ENCODE data around the gene YTHDF2. TPM values are rescaled to one million over a fixed set of nuclear protein-coding genes. Genes with fewer than 3 reads are reported as not detected.
"Not testable (repeated sequence)": the region's sequence is repeated elsewhere in the genome, so short reads cannot be mapped to it uniquely, and the experiment has no call there.

YTHDF2 gene
- polyA plus RNA-seq, 1 of the 3 experiments (the other 2 are of a cell fraction) = 45.2 TPM

GRCh38 chr1:28792644-28793121 lies 55.9 kb downstream of the YTHDF2 start:
- Histone ChIP-seq H3K27ac (ENCODE audit: low read depth in 2 of 2, low read length in 1 of 2) (no peak overlapping the region), H2AFZ (ENCODE audit: low read depth) (no peak overlapping the region), H3K4me3 (ENCODE audit: low read depth in 2 of 2, low read length in 1 of 2) (no peak overlapping the region), H3K9me2 (no peaks in the 10 kb centered on the region), H3K4me1 (ENCODE audit: control insufficient read depth in 1 of 2, insufficient read depth in 2 of 2, low read depth in 1 of 2, low read length in 1 of 2) (no peaks in the 10 kb centered on the region; a peak in 1 of 4 replicates), H3K79me2 (ENCODE audit: insufficient read depth) (no peaks in the 10 kb centered on the region), H4K20me1 (ENCODE audit: insufficient read depth) (no peaks in the 10 kb centered on the region), H3K27me3 (ENCODE audit: insufficient read depth) (no peaks in the 10 kb centered on the region; the same call in 1 of the 2 replicates), H3K4me2 (no peak overlapping the region), H3K36me3 (replicated peaks in 1 of 2; ENCODE audit: control insufficient read depth in 1 of 2, insufficient read depth in 2 of 2, low read length in 1 of 2) (no peaks in the 10 kb centered on the region), H3K9ac (no peak overlapping the region), H3K9me3 (no peaks in the 10 kb centered on the region), H3F3A (replicated peaks; ENCODE audit: insufficient read depth) (no peaks in the 10 kb centered on the region)
- 55% methylated on average over 1 of the region's 1 CpG for WGBS (ENCODE audit: low lambda C conversion rate)
- ChIA-PET POLR2A (no interaction called here), CTCF (interaction anchor here (0.6 to 39.4 kb wide), 10 partner anchors 8 to 455 kb away, joined by 3 to 894 read pairs (median 4); no protein-coding TSS in a partner anchor)
- DNase-seq = no peak
- TF ChIP-seq, protein P1, sequence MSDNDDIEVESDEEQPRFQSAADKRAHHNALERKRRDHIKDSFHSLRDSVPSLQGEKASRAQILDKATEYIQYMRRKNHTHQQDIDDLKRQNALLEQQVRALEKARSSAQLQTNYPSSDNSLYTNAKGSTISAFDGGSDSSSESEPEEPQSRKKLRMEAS (IDR thresholded peaks at IDR 0.05; ENCODE audit: low read depth) = no peak
- peak; percentile 42 for TF ChIP-seq CTCF (IDR thresholded peaks at IDR 0.05)
- no peak for TF ChIP-seq NFIC (IDR thresholded peaks at IDR 0.05; ENCODE audit: borderline replicate concordance)
- no peak for TF ChIP-seq GABPA (IDR thresholded peaks at IDR 0.05; ENCODE audit: low read depth)
- no peak for TF ChIP-seq YY1 (IDR thresholded peaks at IDR 0.05; ENCODE audit: low read depth)
- no peak for TF ChIP-seq REST (IDR thresholded peaks at IDR 0.05; ENCODE audit: low read depth, low read length)
- TF ChIP-seq NRF1 (IDR thresholded peaks at IDR 0.05; ENCODE audit: low read depth, low read length) = no peak

GRCh38 chr1:28794582-28794981 lies 57.8 kb downstream of the YTHDF2 start:
- POLR2A ChIA-PET; H3K36me3 ChIP-seq (replicated peaks in 1 of 2; ENCODE audit: control insufficient read depth in 1 of 2, insufficient read depth in 2 of 2, low read length in 1 of 2); H3F3A ChIP-seq (replicated peaks; ENCODE audit: insufficient read depth); H3K27ac ChIP-seq (ENCODE audit: low read depth in 2 of 2, low read length in 1 of 2); H2AFZ ChIP-seq (ENCODE audit: low read depth); H3K79me2 ChIP-seq (ENCODE audit: insufficient read depth); H3K27me3 ChIP-seq (ENCODE audit: insufficient read depth); H3K9ac ChIP-seq; H3K4me1 ChIP-seq (ENCODE audit: control insufficient read depth in 1 of 2, insufficient read depth in 2 of 2, low read depth in 1 of 2, low read length in 1 of 2); H4K20me1 ChIP-seq (ENCODE audit: insufficient read depth); H3K9me3 ChIP-seq; H3K4me3 ChIP-seq (ENCODE audit: low read depth in 2 of 2, low read length in 1 of 2); H3K9me2 ChIP-seq; H3K4me2 ChIP-seq; DNase-seq: not testable (repeated sequence)
- 93% methylated on average over 5 of the region's 5 CpGs for WGBS (ENCODE audit: low lambda C conversion rate)
- CTCF ChIA-PET = interaction anchor here (0.7 to 39.4 kb wide), 4 partner anchors 10 to 240 kb away, joined by 3 to 894 read pairs (median 10); no protein-coding TSS in a partner anchor

Measured in SK-N-SH (cell line).